Liver (tissue), 9 donors: ENCODE measurements around the gene HOXD12. TPM values are rescaled to one million over a fixed set of nuclear protein-coding genes. Genes with fewer than 3 reads are reported as not detected.

Experiments used
- DNase-seq: peaks from one replicate; pipeline ENCODE4 v3.0.0-alpha.2; 2017; ENCODE audit warnings: low spot score
- H3K27ac ChIP-seq, 2 donors: one replicate each; pipeline ENCODE4 v1.7.0; 2013; ENCODE audit warnings: inconsistent platforms in 2 of 2, low read length in 2 of 2, control low read depth in 1 of 2, low read depth in 1 of 2, mild to moderate bottlenecking in 1 of 2
- H3K27me3 ChIP-seq, 4 donors: one replicate each; pipeline versions ENCODE4 v1.6.1 to v1.7.0; 2013; ENCODE audit warnings: low read length in 3 of 4, inconsistent platforms in 1 of 4, mild to moderate bottlenecking in 1 of 4, moderate library complexity in 1 of 4; ENCODE audit not compliant: control insufficient read depth in 4 of 4, insufficient read depth in 4 of 4
- H3K36me3 ChIP-seq, 4 donors: one replicate each; pipeline versions ENCODE4 v1.6.1 to v1.7.0; 2013; ENCODE audit warnings: low read length in 3 of 4, mild to moderate bottlenecking in 3 of 4, low read depth in 1 of 4, moderate library complexity in 1 of 4; ENCODE audit not compliant: control insufficient read depth in 4 of 4, insufficient read depth in 3 of 4
- H3K4me1 ChIP-seq, 4 donors: one replicate each; pipeline versions ENCODE4 v1.6.1 to v1.7.0; 2013; ENCODE audit warnings: low read length in 3 of 4, mild to moderate bottlenecking in 3 of 4, moderate library complexity in 1 of 4; ENCODE audit not compliant: control insufficient read depth in 4 of 4, insufficient read depth in 4 of 4
- H3K4me3 ChIP-seq, 3 donors: one replicate each; pipeline versions ENCODE4 v1.6.1 to v1.7.0; 2013; ENCODE audit warnings: low read length in 3 of 3, control low read depth in 1 of 3, low read depth in 1 of 3, mild to moderate bottlenecking in 1 of 3
- H3K9ac ChIP-seq, 2 donors: one replicate each; pipeline ENCODE4 v1.7.0; 2013; ENCODE audit warnings: low read length in 2 of 2, mild to moderate bottlenecking in 2 of 2, moderate library complexity in 2 of 2, control low read depth in 1 of 2, low read depth in 1 of 2
- H3K9me3 ChIP-seq, 4 donors: one replicate each; pipeline versions ENCODE4 v1.6.1 to v1.7.0; 2013; ENCODE audit warnings: low read length in 3 of 4; ENCODE audit not compliant: control insufficient read depth in 4 of 4
- ATF3 ChIP-seq: IDR thresholded peaks from 2 replicates; pipeline ENCODE4 v1.6.1; 2016; ENCODE audit warnings: antibody characterized with exemption
- CTCF ChIP-seq: fragments of 150-350 bp; IDR thresholded peaks from 2 replicates; pipeline ENCODE4 v1.5.1; 2017; ENCODE audit warnings: improper control_type of control experiment, low read depth, low read length; ENCODE audit not compliant: missing input control
- EGR1 ChIP-seq, 2 donors: IDR thresholded peaks; 2 replicates each; pipeline ENCODE4 v1.6.1; 2016 to 2018; ENCODE audit warnings: antibody characterized with exemption in 2 of 2, low read depth in 2 of 2
- FOXA1 ChIP-seq: IDR thresholded peaks from 2 replicates; pipeline ENCODE4 v1.6.1; 2016; ENCODE audit warnings: antibody characterized with exemption
- FOXA2 ChIP-seq: IDR thresholded peaks from 2 replicates; pipeline ENCODE4 v1.6.1; 2016; ENCODE audit warnings: antibody characterized with exemption
- GABPA ChIP-seq, 2 donors: IDR thresholded peaks in 1 of 2; conservative IDR thresholded peaks in 1 of 2; 2 replicates each; pipeline ENCODE4 v1.6.1; 2016; ENCODE audit warnings: antibody characterized with exemption in 2 of 2, mild to moderate bottlenecking in 1 of 2, moderate library complexity in 1 of 2
- HNF4A ChIP-seq, 2 donors: conservative IDR thresholded peaks; 2 replicates each; pipeline ENCODE4 v1.6.1; 2016; ENCODE audit warnings: antibody characterized with exemption in 2 of 2, mild to moderate bottlenecking in 2 of 2
- HNF4G ChIP-seq: IDR thresholded peaks from 2 replicates; pipeline ENCODE4 v1.6.1; 2016; ENCODE audit warnings: antibody characterized with exemption
- JUND ChIP-seq, 2 donors: IDR thresholded peaks; 2 replicates each; pipeline ENCODE4 v1.6.1; 2016; ENCODE audit warnings: antibody characterized with exemption in 2 of 2
- MAX ChIP-seq: IDR thresholded peaks from 2 replicates; pipeline ENCODE4 v1.6.1; 2016; ENCODE audit warnings: antibody characterized with exemption
- RAD21 ChIP-seq, 2 donors: IDR thresholded peaks; 2 replicates each; pipeline ENCODE4 v1.6.1; 2016; ENCODE audit warnings: antibody characterized with exemption in 2 of 2, mild to moderate bottlenecking in 2 of 2
- REST ChIP-seq: IDR thresholded peaks from 2 replicates; pipeline ENCODE4 v1.6.1; 2016; ENCODE audit warnings: antibody characterized with exemption, mild to moderate bottlenecking
- RXRA ChIP-seq, 2 donors: IDR thresholded peaks; 2 replicates each; pipeline ENCODE4 v1.6.1; 2017 to 2018; ENCODE audit warnings: antibody characterized with exemption in 2 of 2, mild to moderate bottlenecking in 1 of 2
- SP1 ChIP-seq: IDR thresholded peaks from 2 replicates; pipeline ENCODE4 v1.6.1; 2018; ENCODE audit warnings: antibody characterized with exemption, mild to moderate bottlenecking
- TAF1 ChIP-seq: conservative IDR thresholded peaks from 2 replicates; pipeline ENCODE4 v1.6.1; 2016; ENCODE audit warnings: antibody characterized with exemption, mild to moderate bottlenecking
- YY1 ChIP-seq: IDR thresholded peaks from 2 replicates; pipeline ENCODE4 v1.6.1; 2016; ENCODE audit warnings: antibody characterized with exemption, mild to moderate bottlenecking
- ZBTB33 ChIP-seq: IDR thresholded peaks from 2 replicates; pipeline ENCODE4 v1.6.1; 2016; ENCODE audit warnings: antibody characterized with exemption
- WGBS: extraction: QIAGEN DNeasy Blood & Tissue Kit; methylation state at CpG from one replicate; pipeline ENCODE4 v1.1.7; 2013; 5-methylcytosine and 5-hydroxymethylcytosine counted together
- polyA plus RNA-seq, 2 donors: library from polyadenylated mRNA; stranded (reverse) in 1 of 2; unstranded in 1 of 2; fragments of 200-250 nt in 1 of 2; fragments of >200 nt in 1 of 2; fragmentation: Nextera tagmentation in 1 of 2; extraction: Ambion mirVana in 1 of 2; gene quantifications; one replicate each; pipeline versions ENCODE4 v1.2.1 to v1.2.3, GENCODE V29; 2013 to 2015
- total RNA-seq, 2 donors: library from RNA; depleted of rRNA; stranded (reverse); fragments of >200 nt; gene quantifications; one replicate each; pipeline ENCODE4 v1.2.3, GENCODE V29; 2014
- donor health status: healthy.
- donor health status: healthy.
- donor health status: healthy.
- donor health status: healthy.
- donor health status: healthy.

Gene HOXD12
- total and polyA plus RNA-seq, 4 donors, result not detected

GRCh38 chr2:176076796-176077195 is 22.8 kb upstream of the HOXD12 start:
- Histone ChIP-seq H3K27ac (no peak overlapping the region), H3K36me3 (no peaks in the 10 kb centered on the region), H3K9ac (no peak overlapping the region), H3K9me3 (peaks cover 0 to 14% (median 3%) of the 10 kb centered on the region in 4 donors), H3K4me1 (peaks cover 0 to 16% (median 4%) of the 10 kb centered on the region in 4 donors), H3K4me3 (no peak overlapping the region), H3K27me3 (peaks cover 2 to 61% (median 34%) of the 10 kb centered on the region in 4 donors)
- WGBS, result 14% methylated on average over 2 of the region's 2 CpGs
- no peak for DNase-seq
- no peak for TF ChIP-seq TAF1
- no peak for TF ChIP-seq REST
- no peak for TF ChIP-seq FOXA1
- no peak for TF ChIP-seq EGR1 (IDR thresholded peaks at IDR 0.05; ENCODE audit: low read depth in 2 of 2)
- no peak for TF ChIP-seq FOXA2
- no peak for TF ChIP-seq ZBTB33
- no peak for TF ChIP-seq YY1
- no peak for TF ChIP-seq HNF4G
- no peak for TF ChIP-seq GABPA (IDR thresholded peaks at IDR 0.05 in 1 of 2, conservative IDR thresholded peaks at IDR 0.05 in 1 of 2)
- no peak for TF ChIP-seq JUND (IDR thresholded peaks at IDR 0.05)

GRCh38 chr2:176078541-176079284 is 20.9 kb upstream of the HOXD12 start:
- Histone ChIP-seq H3K27me3 (peaks cover 5 to 64% (median 39%) of the 10 kb centered on the region in 4 donors), H3K9ac (no peak overlapping the region), H3K27ac (no peak overlapping the region), H3K4me3 (no peak overlapping the region), H3K9me3 (peaks cover 0 to 25% (median 5%) of the 10 kb centered on the region in 4 donors), H3K36me3 (no peaks in the 10 kb centered on the region), H3K4me1 (peaks cover 0 to 16% (median 5%) of the 10 kb centered on the region in 4 donors)
- no peak for DNase-seq
- 7% methylated on average over 25 of the region's 25 CpGs for WGBS
- no peak for TF ChIP-seq FOXA2
- no peak for TF ChIP-seq GABPA (IDR thresholded peaks at IDR 0.05 in 1 of 2, conservative IDR thresholded peaks at IDR 0.05 in 1 of 2)
- TF ChIP-seq MAX, result no peak
- TF ChIP-seq ATF3, result no peak
- no peak for TF ChIP-seq HNF4A (conservative IDR thresholded peaks at IDR 0.05)
- TF ChIP-seq SP1, result no peak
- no peak for TF ChIP-seq RAD21 (IDR thresholded peaks at IDR 0.05)
- TF ChIP-seq FOXA1, result no peak
- TF ChIP-seq REST, result no peak
- TF ChIP-seq ZBTB33, result no peak
- TF ChIP-seq HNF4G, result no peak
- no peak for TF ChIP-seq RXRA (IDR thresholded peaks at IDR 0.05)
- TF ChIP-seq CTCF, result no peak
- TF ChIP-seq YY1, result no peak
- no peak for TF ChIP-seq TAF1
